AG20443 (cell line): ENCODE results near the gene CC2D1A.

Experiments used
- DNase-seq: peaks from one replicate; pipeline ENCODE4 v3.0.0; 2012; ENCODE audit warnings: low spot score, mixed read lengths

CC2D1A gene

DNA sequence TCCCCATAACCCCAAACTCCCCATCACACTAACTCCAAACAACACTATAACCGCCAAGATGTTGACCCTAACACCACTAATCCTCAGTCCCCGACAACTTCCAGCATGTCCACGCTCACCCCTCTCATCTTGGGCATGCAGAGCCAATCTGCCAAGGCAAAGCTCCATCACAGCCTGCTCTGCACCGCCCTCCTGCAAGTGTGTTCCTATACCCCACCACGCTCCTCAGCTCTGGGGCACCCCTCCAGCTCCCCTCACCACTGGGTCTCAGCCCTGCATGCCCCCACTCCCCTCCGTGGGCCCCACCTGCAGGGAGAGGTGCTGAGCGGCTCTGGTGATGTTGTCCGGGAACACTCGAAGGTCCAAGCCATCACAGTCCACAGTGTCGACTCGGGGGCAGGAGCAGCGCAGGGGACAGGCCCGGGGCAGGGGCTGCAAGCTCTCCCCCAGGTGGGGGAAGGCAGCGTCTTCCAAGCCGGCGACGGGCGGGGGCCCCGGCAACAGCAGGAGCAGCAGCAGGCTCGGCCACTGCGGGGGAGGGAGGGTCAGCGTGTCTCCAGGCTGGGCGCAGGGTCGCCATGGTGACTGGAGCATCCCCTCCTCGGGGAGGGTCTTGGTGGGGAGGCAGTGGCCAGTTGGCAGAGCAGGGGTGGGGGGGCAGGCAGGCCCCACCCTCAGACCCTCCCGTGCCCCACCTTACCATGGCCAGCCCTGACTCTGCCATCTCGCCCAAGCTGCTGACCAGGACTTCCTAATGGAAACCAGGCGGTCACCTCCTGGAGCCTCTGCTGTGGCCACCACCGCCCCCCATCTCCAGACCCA lies 31.7 kb downstream of the CC2D1A start:
- DNase-seq, result peak; percentile 52

GRCh38 chr19:13938301-13939064 lies 32.5 kb downstream of the CC2D1A start, which contains the start of gene PODNL1:
Gene PODNL1, minus strand, starts transcription at chr19:13938417. Its CDS starts 236 bp downstream, at chr19:13938181.
- DNase-seq, result peak; percentile 92

DNA sequence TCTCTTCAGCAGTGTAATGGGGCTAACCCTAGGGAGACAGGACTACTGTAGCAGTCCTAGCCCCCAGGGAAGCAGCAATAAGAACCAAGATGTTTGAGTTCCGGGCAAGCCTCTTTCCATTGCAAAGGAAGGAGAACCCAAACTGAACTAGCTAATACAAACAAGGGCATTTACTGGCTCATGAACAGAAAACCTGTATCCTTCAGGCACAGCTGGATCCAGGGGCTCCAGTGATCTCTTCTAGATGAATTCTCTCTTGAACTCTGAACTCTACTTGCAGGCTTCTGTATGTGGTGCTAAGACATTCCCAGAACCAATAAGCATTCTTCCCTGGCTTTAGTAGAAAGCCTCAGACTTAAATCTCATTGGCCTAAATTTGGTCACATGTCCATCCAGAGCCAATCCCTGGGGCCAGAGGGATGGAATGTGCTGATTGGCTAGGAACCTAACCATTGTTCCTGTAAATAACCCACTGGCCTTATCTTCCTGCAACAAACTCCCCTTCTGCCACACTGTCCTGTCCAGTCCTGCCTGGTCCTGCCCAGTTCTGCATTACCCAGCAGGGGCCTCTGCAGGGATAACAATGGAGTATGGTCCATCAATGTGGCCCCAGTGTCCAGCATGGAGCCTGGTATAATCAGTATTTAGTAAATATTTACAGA lies 36.2 kb downstream of the CC2D1A start:
- DNase-seq, result no peak

DNA sequence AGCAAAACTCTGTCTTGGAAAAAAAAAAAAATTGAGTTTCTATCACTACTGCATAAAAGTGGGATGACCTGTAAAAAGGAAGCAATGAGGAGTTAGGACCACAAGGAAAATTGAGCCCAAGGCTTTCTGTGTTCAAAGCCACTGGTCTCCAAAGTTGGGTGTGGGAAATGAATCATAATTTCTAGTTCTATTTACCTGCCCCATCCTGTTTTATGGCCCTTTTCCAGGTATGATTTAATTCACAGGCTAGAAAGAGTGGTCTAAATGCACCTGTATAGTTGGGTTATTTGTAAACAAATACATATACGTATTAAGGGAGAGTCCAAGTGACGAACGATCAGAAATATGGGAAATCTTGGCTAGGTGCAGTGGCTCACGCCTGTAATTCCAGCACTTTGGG lies 40.4 kb downstream of the CC2D1A start:
- no peak for DNase-seq

DNA sequence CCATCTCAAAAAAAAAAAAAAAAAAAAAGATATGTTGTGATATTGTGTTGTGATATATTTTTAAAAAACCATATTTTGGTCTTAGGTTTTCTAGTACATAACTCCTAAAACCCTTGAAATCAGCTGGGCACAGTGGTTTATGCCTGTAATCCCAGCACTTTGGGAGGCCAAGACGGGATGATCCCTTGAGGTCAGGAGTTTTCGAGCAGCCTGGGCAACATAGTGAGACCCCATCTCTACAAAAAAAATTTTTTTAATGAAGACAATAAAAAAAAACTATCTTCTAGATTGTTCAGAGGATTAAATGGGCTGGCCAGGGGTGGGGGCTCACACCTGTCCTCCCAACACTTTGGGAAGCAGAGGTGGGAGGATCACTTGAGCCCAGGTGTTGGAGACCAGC lies 45.0 kb downstream of the CC2D1A start:
- no peak for DNase-seq

DNA sequence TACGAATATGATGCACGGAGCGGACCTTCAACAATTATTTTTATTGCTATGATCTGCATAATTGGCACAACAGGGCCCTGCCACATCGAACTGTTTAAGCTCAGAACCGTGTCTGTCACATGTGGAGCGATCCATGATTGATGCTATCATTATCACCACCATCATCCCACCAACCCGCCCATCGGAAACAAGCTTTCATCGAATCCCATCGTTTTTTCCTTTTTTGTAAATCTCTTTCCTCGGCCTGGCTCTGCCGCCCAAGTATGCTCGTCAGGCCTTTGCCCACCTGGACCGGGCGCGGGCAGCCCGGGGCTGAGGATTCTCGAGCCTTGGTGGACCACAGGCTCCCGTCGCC lies 45.8 kb downstream of the CC2D1A start:
- no peak for DNase-seq

DNA sequence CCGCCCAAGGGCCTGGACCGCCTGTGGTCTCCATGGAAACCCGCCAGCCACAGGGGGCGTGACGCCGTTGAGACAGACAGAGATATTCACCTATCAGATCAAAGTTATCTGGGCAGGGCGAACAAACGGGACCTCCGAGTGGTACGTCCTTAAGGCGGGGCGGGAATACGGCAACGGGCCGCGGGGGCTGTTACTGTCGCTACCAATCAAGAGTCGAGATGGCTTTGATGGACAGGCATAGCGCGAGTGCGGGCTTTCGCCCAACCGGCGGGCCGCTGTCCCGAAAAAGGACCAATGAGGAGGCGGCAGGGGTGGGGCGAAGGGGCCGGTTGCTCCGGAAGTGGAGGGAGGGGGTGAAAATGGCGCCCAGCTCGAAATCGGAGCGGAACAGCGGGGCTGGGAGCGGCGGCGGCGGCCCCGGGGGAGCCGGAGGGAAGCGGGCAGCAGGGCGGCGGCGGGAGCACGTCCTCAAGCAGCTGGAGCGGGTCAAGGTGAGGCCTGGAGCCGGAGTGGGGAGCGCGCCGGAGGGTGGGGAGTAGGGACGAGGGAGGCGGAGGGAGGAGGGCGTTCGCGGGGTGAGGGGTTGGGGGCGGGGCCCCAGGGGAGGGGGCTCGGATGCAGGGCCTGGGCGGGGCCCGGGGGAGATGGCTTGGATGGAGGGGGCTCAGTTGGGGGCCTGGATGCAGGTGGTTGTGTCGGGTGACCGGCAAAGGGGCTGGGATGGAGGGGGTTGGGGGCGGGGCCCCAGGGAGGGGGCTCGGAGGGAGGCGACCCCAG lies 46.3 kb downstream of the CC2D1A start, which contains the start of gene DCAF15:
Gene DCAF15 (plus strand): TSS at position 356 of the 777 bp plus-strand sequence. CDS start 4 bp downstream, at position 360.
- peak; percentile 100 for DNase-seq

- peak; percentile 92 for DNase-seq
These were observed 47.0 kb downstream of the CC2D1A start for GRCh38 chr19:13952931-13953531.

GRCh38 chr19:13954185-13954584 lies 48.2 kb downstream of the CC2D1A start:
- no peak for DNase-seq

DNA sequence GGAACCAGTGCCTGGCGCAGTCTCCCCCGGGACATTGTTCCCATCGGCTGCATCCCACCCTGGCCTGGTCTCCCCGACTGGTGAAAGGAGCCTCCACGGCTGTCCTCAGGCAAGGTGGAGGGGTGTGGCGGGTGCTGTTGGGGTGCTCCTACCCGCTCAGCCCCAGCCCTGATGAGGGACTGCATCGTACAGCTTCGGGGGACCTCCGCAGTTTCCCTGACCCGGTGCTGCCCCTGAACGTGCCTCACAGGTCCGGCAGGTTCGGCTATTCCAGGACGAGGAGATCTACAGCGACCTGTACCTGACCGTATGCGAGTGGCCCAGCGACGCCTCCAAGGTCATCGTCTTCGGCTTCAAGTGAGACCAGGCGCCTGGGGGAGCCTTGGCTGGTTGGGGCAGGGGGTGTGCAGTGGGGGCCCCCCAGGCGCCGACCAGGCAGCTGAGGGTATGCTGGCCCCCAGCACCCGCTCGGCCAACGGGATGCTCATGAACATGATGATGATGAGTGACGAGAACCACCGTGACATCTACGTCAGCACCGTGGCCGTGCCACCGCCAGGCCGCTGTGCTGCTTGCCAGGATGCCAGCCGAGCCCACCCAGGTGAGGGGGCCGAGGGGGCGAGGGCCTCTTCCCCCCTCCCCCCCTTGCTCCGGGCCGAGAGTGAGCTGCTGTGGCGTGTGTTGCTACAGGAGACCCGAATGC lies 49.8 kb downstream of the CC2D1A start:
- DNase-seq, result no peak

GRCh38 chr19:13956365-13956744 lies 50.4 kb downstream of the CC2D1A start:
- DNase-seq, result no peak

DNA sequence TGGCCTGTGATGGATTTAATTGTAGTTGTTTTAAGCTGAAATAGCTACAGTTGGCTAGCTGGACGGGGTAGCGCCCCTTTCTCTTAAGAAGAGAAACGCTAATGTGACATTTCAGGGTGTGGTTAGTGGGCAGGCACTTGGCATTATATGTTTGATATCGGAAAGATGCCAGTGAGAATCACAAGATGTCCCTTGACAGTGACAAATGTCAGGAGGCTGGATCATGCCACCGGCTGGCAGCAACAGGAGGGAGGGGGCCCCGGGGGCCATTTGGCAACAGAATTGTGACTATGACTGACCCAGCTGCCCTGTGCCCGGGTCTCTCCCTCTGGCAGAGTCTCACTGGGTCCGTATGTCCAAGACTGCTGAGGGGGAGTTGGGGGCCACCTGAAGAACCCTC lies 51.0 kb downstream of the CC2D1A start:
- DNase-seq, result no peak

DNA sequence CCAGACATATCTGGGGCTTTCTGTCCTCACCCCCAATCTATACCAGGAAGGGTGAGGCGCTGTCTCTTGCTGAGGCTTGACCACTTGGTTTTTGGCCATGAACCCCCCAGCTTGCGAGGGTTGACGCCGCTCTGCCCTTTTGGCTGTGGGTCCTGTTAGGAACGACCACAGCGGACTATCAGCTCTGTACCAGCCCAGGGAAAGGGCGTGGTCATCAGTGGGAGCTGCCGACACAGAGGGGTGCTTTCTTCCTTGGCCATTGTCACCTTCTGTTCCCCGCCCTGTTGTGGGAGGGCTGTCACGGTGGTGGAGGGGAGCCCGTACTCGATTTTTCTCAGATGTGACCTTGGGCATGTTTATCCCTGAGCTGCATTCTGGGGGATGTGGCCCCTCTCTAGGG lies 52.0 kb downstream of the CC2D1A start:
- no peak for DNase-seq

- DNase-seq, result no peak
These were observed 53.4 kb downstream of the CC2D1A start for GRCh38 chr19:13959141-13959961.

DNA sequence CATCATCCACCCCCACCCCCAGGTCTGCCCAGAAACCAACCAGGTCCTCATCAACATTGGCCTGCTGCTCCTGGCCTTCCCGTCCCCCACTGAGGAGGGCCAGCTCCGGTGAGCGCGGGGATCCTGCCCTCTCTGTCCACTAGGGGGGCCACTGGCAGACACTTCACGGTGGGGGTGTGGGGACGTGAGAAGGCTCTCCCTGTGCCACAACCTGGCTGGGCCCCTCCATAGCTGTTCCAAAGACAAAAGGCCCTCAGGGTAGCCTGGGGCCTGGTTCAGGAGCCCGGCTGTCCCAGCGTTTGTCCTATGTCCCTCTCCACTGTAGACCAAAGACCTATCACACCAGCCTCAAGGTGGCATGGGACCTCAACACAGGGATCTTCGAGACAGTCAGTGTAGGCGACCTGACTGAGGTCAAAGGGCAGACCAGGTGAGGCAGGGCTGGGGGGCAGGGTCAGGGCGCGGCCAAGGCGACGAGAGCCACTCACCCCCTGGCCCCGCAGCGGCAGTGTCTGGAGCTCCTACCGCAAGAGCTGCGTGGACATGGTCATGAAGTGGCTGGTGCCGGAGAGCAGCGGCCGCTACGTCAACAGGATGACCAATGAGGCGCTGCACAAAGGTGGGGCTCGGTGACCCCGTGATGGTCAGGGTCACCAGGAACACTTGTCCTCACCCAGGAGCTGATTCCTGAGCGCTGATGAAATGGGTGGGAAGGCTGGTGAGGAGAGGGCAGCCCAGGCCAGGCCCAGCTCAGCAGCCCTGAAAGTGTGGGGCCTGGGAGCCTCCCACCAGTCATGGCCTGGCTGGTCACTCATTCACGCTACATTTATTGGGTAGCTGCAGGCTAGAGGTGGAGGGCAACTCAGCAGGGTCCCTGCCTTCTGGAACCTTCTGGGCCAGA lies 54.2 kb downstream of the CC2D1A start:
- DNase-seq, result peak; percentile 50

GRCh38 chr19:13960863-13961784 lies 55.1 kb downstream of the CC2D1A start:
- no peak for DNase-seq

DNA sequence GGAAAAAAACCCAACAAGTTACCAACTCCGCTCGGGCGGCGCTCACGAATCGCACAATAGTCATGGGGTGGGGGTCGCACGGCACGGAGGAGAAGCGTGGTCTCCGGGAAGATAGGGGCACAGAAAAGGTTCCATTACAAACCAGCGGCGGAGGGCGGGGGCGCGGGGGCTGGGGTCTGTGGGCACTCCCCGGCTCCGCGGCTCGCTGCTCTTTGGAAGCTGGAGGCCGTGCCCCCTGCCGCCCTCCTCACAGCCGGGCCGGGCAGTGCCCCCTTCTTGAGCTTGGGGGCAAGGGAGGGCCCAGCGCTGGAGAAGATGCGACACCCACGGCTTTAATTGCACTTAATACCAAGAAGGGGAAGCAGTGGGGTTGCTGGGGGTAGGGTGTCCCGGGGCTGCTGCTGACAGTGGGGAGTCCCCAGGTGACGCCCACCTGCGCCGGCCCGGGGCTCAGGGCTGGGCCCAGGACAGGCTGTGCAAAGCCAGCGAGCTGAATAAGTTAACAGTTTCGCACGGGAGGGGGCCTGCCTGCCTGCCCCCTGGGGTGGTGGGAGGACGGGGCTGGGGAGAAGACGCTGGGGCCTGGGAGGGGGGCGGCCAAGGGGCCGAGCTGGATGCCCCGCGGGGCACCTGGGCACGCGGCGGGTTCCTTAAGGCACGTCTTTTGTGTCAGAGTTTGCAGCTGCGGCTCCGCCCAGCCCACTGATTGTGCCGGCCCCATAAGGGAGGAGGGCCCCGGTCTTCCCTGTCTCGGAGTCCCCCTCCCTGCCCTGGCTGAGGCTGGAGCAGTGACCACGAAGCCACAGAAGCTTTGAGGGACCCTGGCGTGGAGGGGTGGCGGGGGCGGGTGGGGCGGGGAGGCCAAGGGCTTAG lies 56.1 kb downstream of the CC2D1A start:
- DNase-seq, result no peak
